ENCODE data around the gene ROR2. TPM values are rescaled to one million over a fixed set of nuclear protein-coding genes. Genes with fewer than 3 reads are reported as not detected.

The ROR2 gene
- total and polyA plus RNA-seq, 4 donors: 0.13 to 0.84 (median 0.52) TPM

DNA sequence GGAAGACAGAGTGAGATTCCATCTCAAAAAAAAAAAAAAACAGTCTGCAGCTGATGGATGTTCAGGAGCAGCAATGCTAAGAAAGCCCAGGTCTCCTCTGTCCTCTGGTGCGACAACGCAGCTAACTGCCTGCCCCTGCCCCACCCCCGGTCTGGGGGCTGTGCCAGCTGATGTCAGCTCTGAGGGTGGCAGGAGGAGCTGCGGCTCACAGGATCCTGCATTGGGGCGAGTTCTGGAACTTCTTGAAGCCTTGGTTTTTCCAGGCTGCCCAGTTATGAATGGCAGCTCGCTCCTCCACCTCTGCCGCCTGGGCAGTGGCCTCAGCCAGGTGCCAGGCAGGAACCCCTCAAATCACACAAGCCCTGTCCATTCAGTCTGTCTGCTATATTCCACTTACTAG lies 113.5 kb downstream of the ROR2 start:
- DNase-seq (ENCODE audit: low spot score): no peak
- 85% methylated on average over 7 of the region's 7 CpGs for WGBS
- Histone ChIP-seq H3K27ac (ENCODE audit: low read depth in 1 of 2, low read length in 2 of 2) (no peak overlapping the region), H3K4me3 (ENCODE audit: low read depth in 1 of 3, low read length in 3 of 3) (no peak overlapping the region), H3K4me1 (ENCODE audit: control insufficient read depth in 4 of 4, insufficient read depth in 4 of 4, low read length in 3 of 4) (no peaks in the 10 kb centered on the region), H3K27me3 (ENCODE audit: control insufficient read depth in 4 of 4, insufficient read depth in 4 of 4, low read length in 3 of 4) (no peaks in the 10 kb centered on the region), H3K36me3 (ENCODE audit: control insufficient read depth in 4 of 4, insufficient read depth in 3 of 4, low read depth in 1 of 4, low read length in 3 of 4) (no peaks in the 10 kb centered on the region), H3K9ac (ENCODE audit: low read depth in 1 of 2, low read length in 2 of 2) (no peak overlapping the region), H3K9me3 (ENCODE audit: control insufficient read depth in 4 of 4, low read length in 3 of 4) (no peaks in the 10 kb centered on the region)
- TF ChIP-seq, protein P1, sequence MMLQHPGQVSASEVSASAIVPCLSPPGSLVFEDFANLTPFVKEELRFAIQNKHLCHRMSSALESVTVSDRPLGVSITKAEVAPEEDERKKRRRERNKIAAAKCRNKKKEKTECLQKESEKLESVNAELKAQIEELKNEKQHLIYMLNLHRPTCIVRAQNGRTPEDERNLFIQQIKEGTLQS (IDR thresholded peaks at IDR 0.05): no peak

DNA sequence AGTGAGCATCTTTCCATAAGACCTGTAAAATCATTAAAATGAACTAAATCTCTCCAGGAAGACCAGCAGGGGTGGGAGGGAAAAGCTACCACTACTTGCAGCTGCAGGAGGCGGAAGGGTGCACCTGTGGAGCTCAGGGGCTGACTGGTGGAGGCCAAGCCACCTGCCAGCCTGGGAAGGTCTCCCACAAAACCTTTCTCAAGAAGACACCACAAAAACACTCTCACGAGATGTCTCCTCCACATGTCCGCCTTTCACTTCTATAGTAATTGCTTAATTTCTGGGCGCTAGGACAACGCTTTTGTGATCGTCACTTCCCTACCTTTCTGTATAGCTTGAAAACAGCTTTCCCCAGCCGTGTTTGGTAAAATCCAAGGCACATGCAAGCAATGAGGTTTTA lies 114.4 kb downstream of the ROR2 start:
- H3K36me3 ChIP-seq (ENCODE audit: control insufficient read depth in 4 of 4, insufficient read depth in 3 of 4, low read depth in 1 of 4, low read length in 3 of 4): no peaks in the 10 kb centered on the region
- DNase-seq (ENCODE audit: low spot score): no peak
- H3K27ac ChIP-seq (ENCODE audit: low read depth in 1 of 2, low read length in 2 of 2): no peak overlapping the region
- TF ChIP-seq YY1 (IDR thresholded peaks at IDR 0.05): no peak
- TF ChIP-seq GABPA (IDR thresholded peaks at IDR 0.05 in 1 of 2, conservative IDR thresholded peaks at IDR 0.05 in 1 of 2): no peak
- TF ChIP-seq, protein P2, sequence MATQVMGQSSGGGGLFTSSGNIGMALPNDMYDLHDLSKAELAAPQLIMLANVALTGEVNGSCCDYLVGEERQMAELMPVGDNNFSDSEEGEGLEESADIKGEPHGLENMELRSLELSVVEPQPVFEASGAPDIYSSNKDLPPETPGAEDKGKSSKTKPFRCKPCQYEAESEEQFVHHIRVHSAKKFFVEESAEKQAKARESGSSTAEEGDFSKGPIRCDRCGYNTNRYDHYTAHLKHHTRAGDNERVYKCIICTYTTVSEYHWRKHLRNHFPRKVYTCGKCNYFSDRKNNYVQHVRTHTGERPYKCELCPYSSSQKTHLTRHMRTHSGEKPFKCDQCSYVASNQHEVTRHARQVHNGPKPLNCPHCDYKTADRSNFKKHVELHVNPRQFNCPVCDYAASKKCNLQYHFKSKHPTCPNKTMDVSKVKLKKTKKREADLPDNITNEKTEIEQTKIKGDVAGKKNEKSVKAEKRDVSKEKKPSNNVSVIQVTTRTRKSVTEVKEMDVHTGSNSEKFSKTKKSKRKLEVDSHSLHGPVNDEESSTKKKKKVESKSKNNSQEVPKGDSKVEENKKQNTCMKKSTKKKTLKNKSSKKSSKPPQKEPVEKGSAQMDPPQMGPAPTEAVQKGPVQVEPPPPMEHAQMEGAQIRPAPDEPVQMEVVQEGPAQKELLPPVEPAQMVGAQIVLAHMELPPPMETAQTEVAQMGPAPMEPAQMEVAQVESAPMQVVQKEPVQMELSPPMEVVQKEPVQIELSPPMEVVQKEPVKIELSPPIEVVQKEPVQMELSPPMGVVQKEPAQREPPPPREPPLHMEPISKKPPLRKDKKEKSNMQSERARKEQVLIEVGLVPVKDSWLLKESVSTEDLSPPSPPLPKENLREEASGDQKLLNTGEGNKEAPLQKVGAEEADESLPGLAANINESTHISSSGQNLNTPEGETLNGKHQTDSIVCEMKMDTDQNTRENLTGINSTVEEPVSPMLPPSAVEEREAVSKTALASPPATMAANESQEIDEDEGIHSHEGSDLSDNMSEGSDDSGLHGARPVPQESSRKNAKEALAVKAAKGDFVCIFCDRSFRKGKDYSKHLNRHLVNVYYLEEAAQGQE (IDR thresholded peaks at IDR 0.05): no peak
- TF ChIP-seq, protein P1 (IDR thresholded peaks at IDR 0.05): no peak
- no peak for TF ChIP-seq HNF4A (conservative IDR thresholded peaks at IDR 0.05)
- no peaks in the 10 kb centered on the region for H3K9me3 ChIP-seq (ENCODE audit: control insufficient read depth in 4 of 4, low read length in 3 of 4)
- H3K27me3 ChIP-seq (ENCODE audit: control insufficient read depth in 4 of 4, insufficient read depth in 4 of 4, low read length in 3 of 4): no peaks in the 10 kb centered on the region
- H3K4me3 ChIP-seq (ENCODE audit: low read depth in 1 of 3, low read length in 3 of 3): no peak overlapping the region
- no peaks in the 10 kb centered on the region for H3K4me1 ChIP-seq (ENCODE audit: control insufficient read depth in 4 of 4, insufficient read depth in 4 of 4, low read length in 3 of 4)
- 86% methylated on average over 7 of the region's 7 CpGs for WGBS
- H3K9ac ChIP-seq (ENCODE audit: low read depth in 1 of 2, low read length in 2 of 2): no peak overlapping the region

DNA sequence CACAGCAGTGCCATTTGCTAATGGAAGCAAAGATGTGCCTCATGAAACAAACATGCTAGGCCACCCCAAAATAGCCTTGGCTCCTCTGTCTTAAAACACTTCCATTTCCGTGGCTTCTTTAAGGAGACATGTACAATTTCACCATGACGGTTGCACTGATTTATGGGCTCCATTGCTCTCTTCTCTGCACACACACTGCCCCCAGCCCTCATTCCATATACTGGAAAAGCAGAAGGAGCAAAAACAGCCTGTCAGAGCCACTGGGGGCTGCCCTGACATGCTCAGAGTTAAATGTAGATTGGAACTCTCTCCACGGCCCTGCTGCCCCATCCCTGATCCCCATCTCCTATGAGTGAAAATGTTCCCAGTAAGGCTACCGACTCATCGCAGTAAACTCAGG lies 114.8 kb downstream of the ROR2 start:
- H3K4me3 ChIP-seq (ENCODE audit: low read depth in 1 of 3, low read length in 3 of 3): no peak overlapping the region
- peaks cover 0 to under 1% (median 0%) of the 10 kb centered on the region in 4 donors for H3K27me3 ChIP-seq (ENCODE audit: control insufficient read depth in 4 of 4, insufficient read depth in 4 of 4, low read length in 3 of 4)
- H3K4me1 ChIP-seq (ENCODE audit: control insufficient read depth in 4 of 4, insufficient read depth in 4 of 4, low read length in 3 of 4): no peaks in the 10 kb centered on the region
- H3K9ac ChIP-seq (ENCODE audit: low read depth in 1 of 2, low read length in 2 of 2): no peak overlapping the region
- no peaks in the 10 kb centered on the region for H3K9me3 ChIP-seq (ENCODE audit: control insufficient read depth in 4 of 4, low read length in 3 of 4)
- no peaks in the 10 kb centered on the region for H3K36me3 ChIP-seq (ENCODE audit: control insufficient read depth in 4 of 4, insufficient read depth in 3 of 4, low read depth in 1 of 4, low read length in 3 of 4)
- no peak for DNase-seq (ENCODE audit: low spot score)
- WGBS: 87% methylated on average over 5 of the region's 5 CpGs
- TF ChIP-seq NR2F2 (IDR thresholded peaks at IDR 0.05) (no peak), HNF4A (conservative IDR thresholded peaks at IDR 0.05) (no peak), EGR1 (IDR thresholded peaks at IDR 0.05; ENCODE audit: low read depth in 2 of 2) (no peak), TAF1 (conservative IDR thresholded peaks at IDR 0.05) (no peak), HNF4G (IDR thresholded peaks at IDR 0.05) (no peak), RAD21 (IDR thresholded peaks at IDR 0.05) (no peak)
- TF ChIP-seq, protein P3, sequence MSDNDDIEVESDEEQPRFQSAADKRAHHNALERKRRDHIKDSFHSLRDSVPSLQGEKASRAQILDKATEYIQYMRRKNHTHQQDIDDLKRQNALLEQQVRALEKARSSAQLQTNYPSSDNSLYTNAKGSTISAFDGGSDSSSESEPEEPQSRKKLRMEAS (IDR thresholded peaks at IDR 0.05): no peak
- no peak overlapping the region for H3K27ac ChIP-seq (ENCODE audit: low read depth in 1 of 2, low read length in 2 of 2)

Data from liver (tissue), 9 donors.